HG03378 (cell line): ENCODE measurements around the gene RGP1.

ENCODE experiments used
- ATAC-seq: cut with Tn5 transposase; IDR thresholded peaks from one replicate; pipeline ENCODE4 v1.9.1; 2021; ENCODE audit warnings: mild to moderate bottlenecking, moderate library complexity; ENCODE audit not compliant: unreplicated experiment

RGP1 gene, protein sequence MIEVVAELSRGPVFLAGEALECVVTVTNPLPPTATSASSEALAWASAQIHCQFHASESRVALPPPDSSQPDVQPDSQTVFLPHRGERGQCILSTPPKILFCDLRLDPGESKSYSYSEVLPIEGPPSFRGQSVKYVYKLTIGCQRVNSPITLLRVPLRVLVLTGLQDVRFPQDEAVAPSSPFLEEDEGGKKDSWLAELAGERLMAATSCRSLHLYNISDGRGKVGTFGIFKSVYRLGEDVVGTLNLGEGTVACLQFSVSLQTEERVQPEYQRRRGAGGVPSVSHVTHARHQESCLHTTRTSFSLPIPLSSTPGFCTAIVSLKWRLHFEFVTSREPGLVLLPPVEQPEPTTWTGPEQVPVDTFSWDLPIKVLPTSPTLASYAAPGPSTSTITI

DNA sequence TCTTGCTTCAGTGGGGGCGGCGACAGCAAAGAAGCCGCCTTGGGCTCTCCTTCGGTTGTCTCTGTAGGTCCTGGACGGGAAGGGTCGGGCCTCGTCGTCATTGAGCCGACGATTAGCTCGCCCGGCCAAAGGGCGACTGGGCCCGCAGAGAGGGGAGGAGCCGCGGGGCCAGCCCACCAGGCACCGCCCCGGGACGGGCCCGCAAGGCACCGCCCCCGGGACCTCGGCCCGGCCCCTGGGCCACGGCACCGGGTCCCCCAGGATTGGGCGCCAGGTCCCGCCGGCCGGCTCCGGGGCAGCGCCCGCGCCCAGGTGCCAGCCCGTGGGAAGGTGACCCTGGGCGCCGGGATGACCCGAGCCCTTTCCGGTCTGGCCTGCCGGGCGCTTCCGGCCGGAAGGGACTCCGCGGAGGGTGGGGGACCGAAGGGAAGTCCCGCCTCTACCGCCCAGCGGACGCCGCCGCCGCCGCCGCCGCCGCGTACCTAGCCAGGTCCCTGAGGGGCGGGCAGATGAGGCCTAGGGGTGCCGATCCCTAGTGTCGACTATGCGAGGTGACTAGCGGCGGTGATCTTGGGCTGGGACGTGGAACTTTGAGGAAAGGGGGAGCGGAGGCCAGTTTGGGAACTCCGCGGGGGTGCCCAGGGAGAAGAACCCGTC lies at the start of gene RGP1, which contains the start of gene GBA2:
Gene RGP1, plus strand, starts transcription at position 430 of the 657 bp plus-strand sequence. CDS start 469 bp downstream, outside the sequence.
Gene GBA2, minus strand, starts transcription at position 371 of the 657 bp plus-strand sequence. CDS start 524 bp downstream, outside the sequence.
- ATAC-seq: peak; percentile 34

DNA sequence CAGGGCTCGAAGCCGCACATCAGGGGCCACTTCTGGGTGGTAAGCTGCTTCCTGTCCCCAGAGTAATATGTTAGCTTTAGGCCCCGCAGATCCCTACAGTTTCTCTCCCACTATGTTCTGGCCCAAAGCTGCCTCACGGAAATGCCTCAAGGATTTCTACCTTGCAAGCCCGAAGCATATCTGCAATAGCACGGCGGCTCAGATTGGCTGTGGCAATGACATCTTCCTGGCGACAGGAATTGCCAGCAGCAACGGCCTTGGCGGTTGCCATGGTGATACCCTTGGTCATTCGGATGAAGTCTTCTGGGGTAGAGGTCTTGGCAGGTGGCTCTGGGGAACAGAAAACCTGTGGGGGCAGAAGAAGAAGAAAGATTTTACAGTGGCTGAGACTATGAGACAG lies 49.1 kb upstream of the RGP1 start:
- ATAC-seq: no peak

DNA sequence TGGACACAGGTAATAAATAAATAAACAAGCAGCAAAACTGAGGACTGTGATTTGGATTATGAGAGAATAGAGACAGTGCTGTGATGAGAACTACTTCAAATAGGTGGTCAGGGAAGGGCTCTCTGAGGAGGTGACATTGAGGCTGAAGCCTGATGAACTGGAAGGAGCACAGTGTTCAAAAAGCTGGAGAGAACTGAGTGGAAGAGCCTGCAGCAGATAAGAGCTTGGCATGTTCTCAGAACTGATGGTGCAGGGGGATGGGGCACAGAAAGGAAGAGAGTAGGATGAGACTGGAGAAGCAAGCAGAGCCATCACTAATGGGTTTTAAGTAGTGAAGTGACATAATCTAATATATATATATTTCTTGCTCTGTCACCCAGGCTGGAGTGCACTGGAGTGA lies 48.1 kb upstream of the RGP1 start:
- ATAC-seq: no peak

DNA sequence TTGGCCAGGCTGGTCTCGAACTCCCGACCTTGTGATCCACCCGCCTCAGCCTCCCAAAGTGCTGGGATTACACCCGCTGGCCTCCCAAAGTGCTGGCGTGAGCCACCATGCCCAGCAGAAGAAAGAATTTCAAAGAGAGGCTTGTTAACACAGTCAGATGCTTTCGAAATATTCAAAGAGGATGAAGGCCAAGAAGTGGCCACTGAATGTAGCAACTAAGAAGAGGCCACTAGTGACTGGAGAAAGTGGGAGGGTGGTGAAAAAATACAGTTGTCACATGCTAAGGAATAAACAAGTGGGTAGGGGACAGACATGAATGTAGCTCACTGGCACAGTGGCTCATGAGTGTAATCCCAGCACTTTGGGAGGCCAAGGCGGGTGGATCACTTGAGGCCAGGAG lies 46.4 kb upstream of the RGP1 start:
- ATAC-seq: no peak

DNA sequence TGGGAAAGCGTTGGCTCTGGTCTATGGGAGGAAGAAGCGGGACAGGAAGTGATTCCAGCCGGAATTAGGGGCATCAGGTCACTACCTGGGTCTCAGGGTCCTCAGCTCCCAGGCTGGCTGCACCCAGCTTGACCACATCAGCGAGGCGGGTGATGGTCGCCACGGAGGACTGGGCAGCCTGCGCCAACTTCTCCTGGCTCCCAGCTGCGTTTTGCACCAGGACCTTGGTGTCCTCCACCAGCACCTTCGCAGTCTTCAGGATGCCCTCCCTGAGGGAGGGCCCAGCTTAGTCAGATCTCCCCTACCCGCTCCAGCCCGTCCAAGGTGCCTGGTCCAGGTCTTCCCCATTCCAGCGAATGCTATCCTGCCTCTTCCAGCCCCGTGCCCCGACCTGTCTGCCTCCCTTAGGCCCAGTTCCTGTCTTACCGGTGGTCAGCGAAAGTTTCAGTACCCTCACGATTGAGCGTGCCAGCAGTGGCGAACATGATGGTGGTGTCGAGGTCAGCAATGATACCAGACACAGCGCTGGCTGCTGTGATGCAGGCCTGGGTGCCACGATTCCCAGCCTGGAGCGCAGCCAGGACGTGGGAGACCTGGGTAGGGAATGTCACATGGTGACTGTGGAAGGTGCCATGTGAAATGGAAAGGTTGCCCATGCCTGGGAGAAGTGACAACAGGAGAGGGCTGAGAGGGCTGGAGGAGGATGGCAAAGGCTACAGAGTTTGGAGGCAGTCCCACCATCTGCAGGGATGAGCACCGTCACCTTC lies 45.0 kb upstream of the RGP1 start:
- ATAC-seq: no peak

DNA sequence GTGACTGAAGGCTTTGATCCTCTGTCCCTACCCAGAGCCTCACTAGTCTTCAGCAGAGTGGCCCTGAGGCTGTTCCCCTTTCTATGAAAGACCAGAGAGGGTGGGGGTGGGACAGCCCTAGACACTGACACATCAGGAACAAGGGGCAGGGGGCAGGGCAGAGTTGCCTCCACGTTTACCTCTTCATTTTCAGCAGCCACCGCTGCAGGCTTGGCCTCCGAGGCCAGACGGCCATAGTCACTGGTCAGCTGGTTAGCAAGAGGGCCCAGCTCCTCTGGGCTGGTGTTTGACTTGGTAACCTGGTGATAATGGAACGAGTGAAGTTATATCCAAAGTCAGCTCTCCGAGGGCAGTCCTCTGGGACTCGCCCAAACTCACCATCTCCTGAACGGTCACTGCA lies 43.7 kb upstream of the RGP1 start:
- no peak for ATAC-seq

DNA sequence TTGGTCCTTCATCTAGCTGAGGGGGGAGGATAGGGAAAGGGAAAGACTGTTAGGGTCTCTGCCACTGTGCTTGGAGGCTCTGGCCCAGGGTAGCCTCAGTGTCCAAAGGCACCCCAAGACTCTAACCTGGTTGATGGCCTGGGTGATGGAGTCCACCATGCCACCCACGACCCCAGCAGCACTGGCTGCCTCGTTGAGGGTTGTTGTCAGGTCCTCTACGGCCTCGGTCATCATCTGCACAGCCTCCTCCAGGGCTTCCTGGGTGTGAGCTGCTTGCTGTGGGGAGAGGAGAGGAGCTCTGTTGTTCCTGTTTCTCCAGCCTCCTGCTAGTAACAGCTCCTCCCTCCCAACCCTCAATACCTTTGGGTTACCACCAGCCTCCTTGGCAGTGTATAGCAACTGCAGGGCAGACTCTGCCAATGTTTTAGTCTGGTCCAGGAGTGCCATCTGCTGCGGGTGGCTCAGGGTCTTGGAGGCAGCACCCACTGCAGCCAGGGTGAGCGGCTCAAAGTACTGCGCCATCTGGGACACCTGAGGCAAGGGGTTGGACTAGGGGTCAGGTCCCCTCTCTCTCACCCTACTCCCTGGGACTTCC lies 43.2 kb upstream of the RGP1 start:
- ATAC-seq: no peak

DNA sequence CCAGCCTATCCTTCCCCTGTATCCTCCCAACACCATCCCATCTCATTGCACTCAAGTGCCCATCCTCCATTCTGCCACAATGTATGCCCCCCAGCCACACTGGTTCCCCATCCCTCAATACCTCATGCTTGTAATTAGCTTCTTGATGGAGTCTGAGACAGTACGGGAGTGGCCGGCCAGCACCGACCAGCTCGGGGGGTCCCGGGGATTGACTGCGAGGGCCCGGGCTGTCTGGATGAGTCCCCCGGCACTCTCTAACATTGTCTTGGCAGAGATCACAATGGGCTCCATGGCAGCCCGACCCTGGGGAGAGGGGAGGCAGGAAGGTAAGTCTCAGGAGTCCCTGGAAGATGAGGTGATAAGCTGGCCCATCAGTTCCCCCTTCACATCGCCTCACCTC lies 42.1 kb upstream of the RGP1 start:
- no peak for ATAC-seq

DNA sequence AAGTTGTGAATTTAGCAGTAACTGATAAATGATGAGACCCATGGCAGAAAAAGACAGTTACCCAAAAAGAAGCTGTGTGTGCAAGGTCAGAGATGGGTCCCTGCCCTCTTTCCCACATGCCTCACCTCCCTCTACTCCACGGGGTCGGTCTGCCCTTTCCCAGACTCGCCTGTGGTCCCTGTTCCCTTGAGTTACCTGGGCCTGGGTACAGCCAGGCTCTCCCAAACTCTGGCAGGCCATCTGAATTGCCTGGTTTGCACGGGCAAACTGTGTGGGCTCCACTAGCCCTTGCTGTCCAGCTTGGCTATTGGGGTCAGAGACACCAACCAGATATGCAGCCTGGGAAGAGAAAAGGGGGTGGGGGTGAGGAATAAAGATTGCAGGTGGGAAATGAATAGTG lies 40.9 kb upstream of the RGP1 start:
- ATAC-seq: no peak

DNA sequence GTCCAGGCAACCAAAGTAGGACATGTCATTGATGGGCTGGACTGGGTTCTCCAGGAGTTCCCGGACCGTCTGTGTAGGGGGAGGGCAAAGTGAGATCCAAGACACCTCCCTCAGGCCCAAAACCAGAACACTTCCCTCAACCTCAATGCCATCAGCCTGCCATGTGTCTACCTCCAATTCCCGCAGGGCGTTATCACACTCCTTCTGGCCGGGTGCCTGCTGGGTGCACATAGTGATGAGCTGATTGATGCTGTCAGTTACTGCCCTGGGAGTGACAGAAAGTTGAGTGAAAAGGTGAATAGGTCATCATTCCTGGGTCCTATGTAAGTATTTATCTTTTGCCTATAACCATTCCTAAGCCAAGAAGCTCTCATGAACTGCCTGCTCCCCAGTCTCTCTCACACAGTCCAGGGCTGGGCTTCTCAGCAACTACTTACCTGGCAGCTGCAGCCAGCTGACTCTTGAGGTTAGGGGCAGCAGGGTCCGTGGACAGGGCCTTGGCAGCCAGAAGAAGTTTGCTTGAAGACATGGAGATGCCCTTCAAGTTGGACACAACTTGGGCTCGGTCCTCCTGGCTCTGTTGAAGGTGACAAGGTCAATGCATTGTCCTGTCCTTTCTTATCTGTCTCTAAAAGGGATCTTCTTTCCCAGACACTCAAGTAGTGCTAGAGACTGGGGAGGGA lies 38.1 kb upstream of the RGP1 start:
- ATAC-seq: no peak

DNA sequence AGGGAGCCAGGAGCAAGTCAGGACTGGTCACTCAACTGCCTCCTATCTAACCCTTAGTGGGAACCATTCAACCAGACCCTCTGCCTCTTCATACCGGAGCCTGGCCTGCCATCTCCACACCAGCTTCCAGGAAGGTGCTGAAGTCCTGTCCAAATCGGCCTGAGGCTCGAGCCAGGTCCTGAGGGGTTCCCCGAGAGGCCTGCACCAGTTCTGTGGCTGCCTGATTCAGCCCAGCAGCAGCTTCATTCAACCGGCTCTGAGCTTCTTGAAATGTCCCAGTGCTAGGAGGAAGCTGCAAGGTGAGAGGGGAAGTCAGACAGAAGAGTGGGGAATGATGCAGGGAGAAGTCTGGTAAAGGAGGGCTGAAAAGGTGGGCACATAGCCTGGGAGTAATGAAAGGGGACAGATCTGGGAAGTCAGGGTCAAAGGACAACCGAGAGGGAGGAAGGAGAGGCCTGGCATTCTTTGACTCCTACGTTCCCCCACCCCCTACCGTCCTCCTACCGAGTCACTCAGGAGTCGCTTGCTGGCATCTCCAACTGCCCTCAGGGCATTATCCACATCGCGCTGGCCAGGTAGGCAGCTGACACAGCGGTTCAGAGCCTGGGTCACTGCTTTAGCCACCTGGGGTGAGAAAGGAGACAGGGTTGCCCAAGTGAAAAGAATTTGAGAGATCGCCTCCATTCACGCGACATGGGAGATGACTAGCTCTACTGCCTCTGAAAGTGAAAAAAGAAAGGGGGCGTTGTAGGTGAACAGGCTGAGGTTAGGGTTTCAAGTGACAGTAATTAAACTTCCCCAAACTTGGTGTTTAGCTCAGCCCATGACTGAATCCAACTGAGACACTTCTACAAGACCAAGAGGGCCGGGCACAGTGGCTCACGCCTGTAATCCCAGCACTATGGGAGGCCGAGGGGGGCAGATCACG lies 37.3 kb upstream of the RGP1 start:
- no peak for ATAC-seq

DNA sequence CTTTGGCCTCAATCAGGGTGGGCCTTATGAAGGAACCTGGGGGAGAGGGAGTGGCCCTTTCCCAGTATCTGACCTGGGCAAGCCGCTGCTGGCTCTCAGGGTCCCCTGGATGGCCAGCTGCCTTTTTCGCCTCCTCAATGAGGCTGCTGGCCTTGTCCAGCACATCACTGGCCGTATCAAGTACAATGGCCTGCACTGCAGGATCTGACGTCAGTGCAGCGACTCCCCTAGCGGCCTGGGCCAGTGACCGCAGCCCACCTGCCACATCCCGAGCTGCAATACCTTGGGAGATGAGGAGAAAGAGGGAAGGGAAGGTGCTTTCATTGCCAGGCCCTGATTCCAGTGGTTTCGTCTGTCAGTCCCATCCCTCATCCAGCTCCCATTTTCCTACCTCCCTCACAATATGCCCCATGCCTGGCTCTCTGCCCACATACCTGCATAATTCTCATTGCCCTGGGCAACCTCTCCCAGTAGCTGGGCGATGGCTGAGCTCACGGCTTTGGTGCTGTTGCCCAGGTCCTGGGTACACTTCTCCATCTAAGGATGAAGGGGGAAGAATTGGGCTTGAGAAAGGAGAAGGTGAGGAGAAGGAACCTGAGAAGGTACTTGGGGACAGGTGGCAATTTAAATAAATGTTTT lies 36.2 kb upstream of the RGP1 start:
- no peak for ATAC-seq

DNA sequence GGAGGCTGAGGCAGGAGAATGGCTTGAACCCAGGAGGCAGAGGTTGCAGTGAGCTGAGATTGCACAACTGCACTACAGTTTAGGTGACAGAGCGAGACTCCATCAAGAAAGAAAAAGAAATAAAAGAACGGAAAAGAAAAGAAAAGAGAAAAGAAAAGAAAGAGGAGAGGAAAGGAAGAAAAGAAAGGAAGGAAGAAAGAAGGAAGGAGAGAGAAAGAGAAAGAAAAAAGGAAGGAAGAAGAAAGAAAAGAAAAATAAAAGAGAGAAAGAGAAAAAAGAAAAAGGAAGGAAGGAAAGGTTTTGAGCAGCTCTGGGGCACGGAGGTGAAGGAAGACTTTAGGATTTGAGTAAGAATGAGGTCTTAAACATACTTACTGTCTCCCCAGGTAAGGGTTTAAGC lies 35.5 kb upstream of the RGP1 start:
- ATAC-seq: no peak

DNA sequence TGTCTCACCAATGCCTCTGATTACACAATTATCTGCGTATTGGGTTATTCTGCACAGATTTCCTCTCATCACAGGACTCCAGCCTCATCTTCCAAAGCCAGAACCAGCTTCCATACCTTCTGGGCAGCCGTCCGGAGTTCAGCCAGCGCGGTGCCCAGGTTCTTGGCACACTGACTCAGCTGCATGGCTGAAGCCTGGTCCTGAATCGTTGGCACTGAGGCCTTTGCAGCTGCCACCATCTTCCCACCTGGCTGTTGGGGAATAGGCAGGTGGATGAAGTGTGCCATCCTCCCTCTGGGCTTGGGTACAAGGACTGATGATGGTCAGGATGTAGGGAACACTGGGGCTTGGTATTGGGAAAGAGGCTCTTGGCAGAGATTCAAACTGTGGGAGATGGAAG lies 35.0 kb upstream of the RGP1 start:
- ATAC-seq: no peak

DNA sequence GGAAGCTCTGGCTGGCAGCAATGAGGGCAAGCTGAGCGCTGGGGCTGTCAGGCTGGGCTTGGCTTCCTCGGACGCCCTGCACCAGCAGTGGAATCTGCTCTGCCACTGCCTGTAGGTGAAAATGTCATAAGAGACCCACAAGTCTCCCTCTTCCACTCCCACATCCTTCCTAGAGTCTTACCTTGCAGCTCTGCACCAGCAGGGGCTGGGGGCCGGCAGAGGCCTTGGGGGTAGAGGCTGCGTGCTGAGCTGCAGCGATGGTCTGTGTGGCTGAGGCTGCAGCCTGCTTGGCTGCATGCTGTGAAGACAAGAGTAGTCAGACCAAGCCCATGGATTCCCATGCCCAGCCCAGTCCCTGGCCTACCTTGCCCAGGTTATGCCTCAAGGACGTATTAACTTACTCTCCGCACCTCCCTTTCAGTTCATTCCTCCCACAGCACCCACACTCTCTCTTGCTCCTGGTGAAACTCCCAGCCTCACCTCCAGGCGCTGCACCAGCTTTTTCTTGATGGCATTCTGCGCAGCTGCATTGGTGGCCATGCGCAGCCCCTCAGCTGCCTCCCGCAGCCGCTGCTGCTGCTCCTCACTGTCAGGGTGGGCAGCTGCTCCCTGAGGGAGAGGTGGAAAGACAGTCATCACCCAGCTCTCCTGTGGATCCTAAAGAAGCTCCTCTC lies 34.4 kb upstream of the RGP1 start:
- ATAC-seq: no peak

DNA sequence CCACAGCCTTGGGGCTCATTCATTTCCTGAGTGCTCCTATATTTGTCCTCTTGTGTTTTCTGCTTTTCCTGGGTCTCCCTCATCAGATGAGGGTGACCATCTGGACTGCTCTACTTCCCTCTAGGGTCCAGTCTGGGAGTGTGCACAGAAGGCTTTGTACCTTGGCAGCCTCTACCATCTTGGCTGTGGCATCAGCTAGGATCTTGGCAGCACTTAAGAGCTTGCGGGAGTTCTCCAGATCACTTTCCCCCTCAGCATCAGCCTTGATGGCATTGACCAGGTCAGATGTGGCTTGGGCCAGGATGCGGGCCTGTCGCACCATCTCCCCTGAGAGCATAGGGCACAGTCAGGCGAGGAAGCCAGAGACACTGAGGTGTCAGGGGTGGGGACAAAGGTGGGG lies 32.9 kb upstream of the RGP1 start:
- ATAC-seq: no peak

DNA sequence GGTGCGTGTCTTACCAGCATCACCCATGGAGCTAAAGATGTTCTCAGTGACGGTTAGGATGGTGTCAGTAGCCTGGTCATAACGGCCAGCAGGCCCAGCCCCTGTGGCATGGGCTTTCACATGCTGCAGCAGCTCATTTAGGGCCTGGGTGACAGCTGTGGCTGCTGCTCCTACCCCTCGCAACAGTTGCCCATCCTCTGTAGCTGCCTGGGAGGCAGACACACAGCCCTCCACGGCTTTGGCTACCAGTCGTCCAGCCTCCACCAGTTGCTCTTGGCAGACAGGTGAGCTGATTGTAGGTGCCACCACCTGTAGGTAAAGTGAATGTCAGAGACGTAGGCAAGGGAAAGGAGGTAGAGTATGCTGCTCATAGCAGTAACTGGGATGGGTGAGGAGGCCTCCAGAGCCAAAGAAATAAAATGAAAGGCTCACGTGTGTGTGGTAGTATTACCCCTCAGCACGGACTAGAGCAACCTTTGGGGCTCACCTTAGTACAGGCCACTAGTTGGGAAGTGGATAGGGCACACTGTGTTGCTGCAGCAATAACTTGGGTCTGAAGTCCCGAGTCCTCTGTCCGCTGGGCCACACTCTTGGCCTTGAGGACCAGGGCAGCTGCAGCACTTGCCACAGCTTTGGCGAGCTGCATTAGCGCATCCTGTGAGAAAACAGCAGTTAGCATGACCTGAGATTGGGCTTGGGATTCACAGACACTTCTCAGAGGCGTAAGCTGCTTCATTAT lies 31.8 kb upstream of the RGP1 start:
- ATAC-seq: no peak
